Measurements from ENCODE around the gene ZNF451. TPM values are rescaled to one million over a fixed set of nuclear protein-coding genes. Genes with fewer than 3 reads are reported as not detected.

The ZNF451 gene
- total RNA-seq, 1 experiment from 2014 or later, result 16.9 TPM

GRCh38 chr6:57216235-57217101 lies 126.5 kb downstream of the ZNF451 start:
- peak; percentile 50 for DNase-seq
- Histone ChIP-seq H3K27me3 (no peaks in the 10 kb centered on the region), H3K4me3 (no peak overlapping the region), H3K9me3 (peaks cover 17% of the 10 kb centered on the region), H3K36me3 (peaks cover 22% of the 10 kb centered on the region)

GRCh38 chr6:57217270-57217669 lies 127.3 kb downstream of the ZNF451 start:
- DNase-seq, result no peak
- Histone ChIP-seq H3K36me3 (peaks cover 22% of the 10 kb centered on the region), H3K27me3 (no peaks in the 10 kb centered on the region), H3K9me3 (peaks cover 17% of the 10 kb centered on the region), H3K4me3 (no peak overlapping the region)

Other genes starting within 250 kb of the ZNF451 start
- gene BEND6, start 135.1 kb upstream of the ZNF451 start, total RNA-seq (2014; rRNA removed; shearing (Covaris generic); ENCODE audit: low replicate concordance), result 0.49 and 0.91 TPM in 2 replicates
- 3.4 and 12.9 TPM in 2 replicates for gene KIAA1586, start 43.5 kb upstream of the ZNF451 start, total RNA-seq (2014; rRNA removed; shearing (Covaris generic); ENCODE audit: low replicate concordance)
- 12.3 and 14.3 TPM in 2 replicates for gene BAG2, start 82.1 kb downstream of the ZNF451 start, total RNA-seq (2014; rRNA removed; shearing (Covaris generic); ENCODE audit: low replicate concordance)
- gene RAB23, start 132.1 kb downstream of the ZNF451 start, total RNA-seq (2014; rRNA removed; shearing (Covaris generic); ENCODE audit: low replicate concordance), result 15.5 and 21.1 TPM in 2 replicates
- gene PRIM2, start 227.4 kb downstream of the ZNF451 start, total RNA-seq (2014; rRNA removed; shearing (Covaris generic); ENCODE audit: low replicate concordance), result 49.1 and 60.0 TPM in 2 replicates

Measured in MG63 (cell line).